GM19193 (cell line): ENCODE data around the gene LILRB5.

Source experiments
- POLR2A ChIP-seq: IDR thresholded peaks from 4 replicates; pipeline ENCODE4 v1.6.1; 2011; ENCODE audit not compliant: insufficient read depth, insufficient read length; ENCODE audit errors: extremely low read depth

LILRB5 gene

DNA sequence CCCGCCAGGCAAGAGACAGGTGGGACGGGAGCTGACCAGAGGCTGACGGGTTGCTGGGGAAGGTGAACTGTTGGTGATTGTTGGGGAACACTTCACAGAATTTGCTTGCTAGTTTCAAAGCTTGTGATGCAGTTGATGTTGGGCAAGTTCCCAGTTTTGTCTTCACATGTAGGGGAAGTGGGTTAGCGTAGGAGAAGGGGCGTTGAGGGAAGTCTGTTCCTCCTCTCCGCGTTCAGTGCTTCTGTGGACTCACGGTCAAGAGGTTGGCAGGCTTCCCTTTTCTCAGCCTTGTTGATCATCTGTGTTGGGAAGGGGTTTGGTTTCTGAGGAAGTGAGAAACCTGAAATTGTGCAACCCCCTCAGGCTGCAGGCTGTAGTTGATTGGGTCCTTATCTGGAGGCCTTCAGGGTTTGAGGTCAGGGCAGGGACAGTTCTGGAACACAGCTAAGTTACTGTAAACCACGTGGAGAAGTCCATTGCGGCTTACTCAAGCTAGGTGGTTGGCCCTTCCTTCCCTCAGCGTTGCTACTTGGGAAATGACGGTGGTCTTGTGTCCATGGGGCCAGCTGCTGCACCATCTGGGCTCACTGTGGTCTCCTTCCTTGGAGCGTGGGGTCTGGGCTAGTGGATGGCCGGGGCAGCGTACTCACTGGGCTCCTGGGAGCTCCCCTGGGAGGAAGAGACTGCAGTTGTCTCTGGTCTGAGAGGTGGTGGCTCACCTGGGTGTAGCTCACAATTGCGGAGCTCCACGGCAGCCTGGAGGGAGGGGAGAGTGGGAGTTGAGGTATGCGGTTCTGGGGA is 48.9 kb downstream of the LILRB5 start:
- peak; percentile 49 for TF ChIP-seq POLR2A

GRCh38 chr19:54207676-54207982 is 49.4 kb downstream of the LILRB5 start:
- no peak for TF ChIP-seq POLR2A

DNA sequence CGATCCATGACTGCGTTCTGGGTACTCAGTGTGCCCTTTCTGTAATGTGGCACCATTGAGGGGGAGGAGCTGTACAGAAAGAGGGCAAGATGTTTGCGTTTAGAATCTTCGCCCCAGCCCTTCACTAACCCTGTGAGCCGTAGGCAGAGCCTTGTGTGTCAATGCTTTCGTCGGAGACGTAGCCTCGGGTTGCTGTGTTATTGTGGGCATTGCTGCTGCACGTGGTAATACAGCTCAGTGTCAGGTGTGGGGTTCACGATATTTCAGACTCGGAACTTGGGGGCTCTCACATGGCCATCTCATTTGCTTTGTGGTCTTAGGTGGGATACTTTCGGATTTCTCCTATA is 50.3 kb downstream of the LILRB5 start:
- TF ChIP-seq POLR2A: no peak

DNA sequence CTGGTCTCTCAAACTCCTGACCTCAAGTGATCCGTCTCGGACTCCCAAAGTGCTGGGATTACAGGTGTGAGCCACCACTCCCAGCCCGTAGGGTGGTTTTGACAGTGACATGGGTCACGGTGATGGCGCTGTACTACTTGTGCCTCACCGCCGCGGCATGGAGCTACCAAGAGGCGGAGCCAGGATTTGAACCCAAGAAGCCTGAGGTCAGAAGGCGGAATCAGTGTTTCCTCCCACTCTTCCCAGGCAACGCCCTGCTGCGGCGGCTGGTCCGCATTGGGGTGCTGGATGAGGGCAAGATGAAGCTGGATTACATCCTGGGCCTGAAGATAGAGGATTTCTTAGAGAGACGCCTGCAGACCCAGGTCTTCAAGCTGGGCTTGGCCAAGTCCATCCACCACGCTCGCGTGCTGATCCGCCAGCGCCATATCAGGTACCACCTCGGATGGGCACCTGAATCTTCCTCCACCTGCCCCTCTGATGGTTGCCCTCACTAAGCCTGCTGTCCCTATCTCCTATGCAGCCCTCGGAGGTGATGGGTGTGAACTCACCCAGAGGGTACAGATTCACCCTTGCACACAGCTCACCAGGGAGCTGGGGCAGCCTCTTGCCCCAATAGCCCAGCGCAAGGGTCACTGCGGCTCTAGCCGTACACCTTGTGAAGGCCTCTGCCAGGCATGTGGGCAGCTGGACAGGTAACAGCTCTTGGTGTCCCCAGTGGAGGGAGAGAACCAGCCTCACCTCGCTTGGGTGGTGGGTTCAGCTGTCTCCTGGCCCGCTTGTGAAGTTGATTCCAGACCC is 50.8 kb downstream of the LILRB5 start:
- TF ChIP-seq POLR2A: no peak

DNA sequence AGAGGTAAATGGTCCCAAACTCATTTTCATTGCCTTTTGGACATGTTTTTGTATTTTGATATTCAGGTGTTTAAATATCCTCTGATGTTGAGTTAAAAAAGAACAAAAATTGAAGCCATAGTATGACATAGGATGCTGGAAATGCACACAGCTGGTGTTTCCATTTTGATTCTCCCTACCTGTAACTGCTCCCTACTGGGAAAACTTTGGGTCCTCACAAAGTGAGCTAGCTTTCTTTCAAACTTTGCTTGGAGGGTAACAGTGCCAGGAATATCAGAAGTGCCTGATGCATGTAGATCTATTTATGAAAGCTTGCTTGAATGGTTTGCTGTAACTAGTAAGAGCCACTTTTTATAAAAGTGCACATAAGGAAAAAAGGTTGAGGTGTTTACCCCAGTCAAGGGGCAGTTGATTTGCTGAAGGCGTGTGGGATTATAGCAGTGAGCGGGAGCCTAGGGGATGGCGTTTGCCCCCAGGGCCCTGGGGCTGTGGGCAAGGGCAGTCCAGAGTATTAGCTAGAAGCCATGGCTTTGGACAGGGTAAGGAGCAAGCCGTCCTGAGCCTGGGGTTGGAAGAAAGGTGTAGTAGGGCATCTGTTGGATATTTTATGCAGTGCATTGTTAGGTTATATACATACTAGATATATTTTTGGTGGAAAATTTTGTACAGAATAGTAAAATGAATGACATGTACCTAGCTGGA is 52.2 kb downstream of the LILRB5 start:
- TF ChIP-seq POLR2A: no peak

DNA sequence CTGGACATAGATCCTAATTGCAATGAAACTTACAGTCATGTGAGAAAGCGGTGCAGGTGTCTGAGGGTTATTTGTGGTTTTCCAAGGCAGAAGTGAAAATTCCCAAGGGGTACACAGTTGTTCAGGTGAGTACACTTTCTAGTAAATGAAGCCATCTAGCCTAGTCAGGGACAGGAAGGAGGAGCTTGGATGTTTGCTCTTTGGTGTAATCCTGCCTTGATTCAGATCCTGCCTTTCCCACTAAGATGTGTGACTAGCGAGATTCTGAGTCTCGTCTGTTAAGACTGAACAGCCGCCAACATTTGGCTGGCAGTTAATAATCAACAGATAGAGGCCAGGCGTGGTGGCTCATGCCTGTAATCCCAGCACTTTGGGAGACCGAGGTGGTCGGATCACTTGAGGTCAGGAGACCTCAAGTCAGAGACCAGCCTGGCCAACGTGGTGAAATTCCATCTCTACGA is 53.9 kb downstream of the LILRB5 start:
- no peak for TF ChIP-seq POLR2A

DNA sequence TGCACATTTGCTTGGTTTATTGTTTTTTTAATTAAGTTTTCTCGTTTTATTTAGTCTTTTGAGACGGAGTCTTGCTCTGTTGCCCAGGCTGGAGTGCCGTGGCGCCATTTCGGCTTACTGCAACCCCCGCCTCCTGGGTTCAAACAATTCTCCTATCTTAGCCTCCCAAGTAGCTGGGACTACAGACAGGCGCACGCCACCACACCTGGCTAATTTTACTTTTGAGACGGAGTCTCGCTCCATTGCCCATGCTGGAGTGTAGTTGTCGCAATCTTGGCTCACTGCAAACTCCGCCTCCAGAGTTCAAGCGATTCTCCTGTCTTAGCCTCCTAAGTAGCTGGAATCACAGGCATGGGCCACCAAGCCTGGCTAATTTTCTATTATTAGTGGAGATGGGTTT is 55.1 kb downstream of the LILRB5 start:
- no peak for TF ChIP-seq POLR2A

GRCh38 chr19:54201172-54201701 is 55.8 kb downstream of the LILRB5 start:
- TF ChIP-seq POLR2A: no peak
